Keratinocyte (primary cell): ENCODE data around the gene TMEM229B. TPM values are rescaled to one million over a fixed set of nuclear protein-coding genes. Genes with fewer than 3 reads are reported as not detected.
A peak's percentile ranks its signal among the peaks of the same experiment; 100 is the strongest.

Experiments
- DNase-seq: peaks from one replicate; pipeline ENCODE4 v3.0.0-alpha.2; 2011; ENCODE audit warnings: low read depth, missing footprints, low spot score
- FAIRE-seq: peaks from 2 replicates; lab custom pipeline; 2011; peaks lifted over from hg19 to GRCh38; lab: Jason Lieb, UNC
- H2AFZ ChIP-seq: 2 replicates; pipeline ENCODE4 v1.6.0; 2012; ENCODE audit warnings: low read length, control low read depth, inconsistent platforms; ENCODE audit not compliant: control insufficient read depth
- H3K27ac ChIP-seq: 2 replicates; pipeline ENCODE4 v1.5.1; 2011; ENCODE audit warnings: low read length; ENCODE audit not compliant: control insufficient read depth, insufficient read depth
- H3K27me3 ChIP-seq: 3 replicates; pipeline ENCODE4 v1.6.0; 2011; ENCODE audit warnings: low read length; ENCODE audit not compliant: control insufficient read depth, insufficient read depth; ENCODE audit errors: extremely low read depth
- H3K36me3 ChIP-seq, 2 experiments: 2 replicates in 1 of 2; 3 replicates in 1 of 2; pipeline ENCODE4 v1.5.1; 2011; ENCODE audit warnings: low read length in 2 of 2, mild to moderate bottlenecking in 1 of 2; ENCODE audit not compliant: control insufficient read depth in 2 of 2, insufficient read depth in 2 of 2; ENCODE audit errors: extremely low read depth in 1 of 2
- H3K4me1 ChIP-seq: 3 replicates; pipeline ENCODE4 v1.5.1; 2011; ENCODE audit warnings: low read length; ENCODE audit not compliant: control insufficient read depth, insufficient read depth; ENCODE audit errors: extremely low read depth
- H3K4me2 ChIP-seq: 3 replicates; pipeline ENCODE4 v1.6.0; 2011; ENCODE audit warnings: low read depth, low read length; ENCODE audit not compliant: control insufficient read depth, insufficient read depth; ENCODE audit errors: extremely low read depth
- H3K4me3 ChIP-seq, 3 experiments: fragments of 200-600 bp in 1 of 3; sonication (generic) in 1 of 3; 2 replicates in 2 of 3; 3 replicates in 1 of 3; pipeline ENCODE4 v1.5.1; 2011 to 2016; ENCODE audit warnings: low read length in 3 of 3, mild to moderate bottlenecking in 3 of 3, control low read depth in 2 of 3, inconsistent platforms in 1 of 3, low read depth in 1 of 3, mixed read lengths in 1 of 3, mixed run types in 1 of 3, moderate library complexity in 1 of 3; ENCODE audit not compliant: control insufficient read depth in 2 of 3, insufficient read depth in 2 of 3; ENCODE audit errors: extremely low read depth in 1 of 3
- H3K79me2 ChIP-seq: 2 replicates; pipeline ENCODE4 v1.6.0; 2012; ENCODE audit warnings: low read length; ENCODE audit not compliant: control insufficient read depth, insufficient read depth
- H3K9ac ChIP-seq: 3 replicates; pipeline ENCODE4 v1.6.0; 2011; ENCODE audit warnings: low read length; ENCODE audit not compliant: control insufficient read depth, insufficient read depth; ENCODE audit errors: extremely low read depth
- H3K9me1 ChIP-seq: 3 replicates; pipeline ENCODE4 v1.6.0; 2011; ENCODE audit warnings: low read length; ENCODE audit not compliant: control insufficient read depth, insufficient read depth; ENCODE audit errors: extremely low read depth
- H3K9me3 ChIP-seq: 2 replicates; pipeline ENCODE4 v1.5.1; 2012; ENCODE audit warnings: low read depth, low read length; ENCODE audit not compliant: control insufficient read depth
- H4K20me1 ChIP-seq: 3 replicates; pipeline ENCODE4 v1.6.0; 2011; ENCODE audit warnings: low read length; ENCODE audit not compliant: control insufficient read depth, insufficient read depth; ENCODE audit errors: extremely low read depth
- EZH2 ChIP-seq: IDR thresholded peaks from one replicate; pipeline ENCODE4 v1.6.1; 2012; ENCODE audit warnings: inconsistent platforms, mild to moderate bottlenecking, low read length, moderate library complexity
- dilution Hi-C: fragments of 300-500 bp; cut with MboI; formaldehyde crosslinking; loops from one replicate; pipeline ENCODE4 v1.7.0; 2020; ENCODE audit warnings: low sequenced_read_pairs; ENCODE audit not compliant: extremely low pct_ligation_motif_present
- polyA plus RNA-seq, 5 experiments: library from polyadenylated mRNA; depleted of rRNA in 3 of 5; stranded (reverse) in 3 of 5; stranded (forward) in 1 of 5; unstranded in 1 of 5; fragments of >200 nt; gene quantifications; 1 replicate in 1 of 5; 2 replicates in 3 of 5; 3 replicates in 1 of 5; pipeline versions ENCODE4 v1.2.1 to v1.2.3, GENCODE V29; 2011 to 2012; ENCODE audit warnings: missing spikeins in 2 of 5, low read depth in 1 of 5, low replicate concordance in 1 of 5
- TF ChIP-seq, protein P1 (sequence below), 3 experiments: IDR thresholded peaks in 1 of 3; conservative IDR thresholded peaks in 1 of 3; optimal IDR thresholded peaks in 1 of 3; 2 replicates in 2 of 3; 3 replicates in 1 of 3; pipeline versions ENCODE3 to v1.5.1; 2011; ENCODE audit warnings: low read length in 3 of 3, mild to moderate bottlenecking in 3 of 3, moderate library complexity in 2 of 3, control low read depth in 1 of 3, inconsistent platforms in 1 of 3; ENCODE audit not compliant: insufficient read depth in 2 of 3; ENCODE audit errors: extremely low read depth in 1 of 3

Gene TMEM229B
- polyA plus RNA-seq, 1 donor (not counting 4 experiments of a cell fraction or from before 2014, with no cell fraction given): 1.0 TPM

DNA sequence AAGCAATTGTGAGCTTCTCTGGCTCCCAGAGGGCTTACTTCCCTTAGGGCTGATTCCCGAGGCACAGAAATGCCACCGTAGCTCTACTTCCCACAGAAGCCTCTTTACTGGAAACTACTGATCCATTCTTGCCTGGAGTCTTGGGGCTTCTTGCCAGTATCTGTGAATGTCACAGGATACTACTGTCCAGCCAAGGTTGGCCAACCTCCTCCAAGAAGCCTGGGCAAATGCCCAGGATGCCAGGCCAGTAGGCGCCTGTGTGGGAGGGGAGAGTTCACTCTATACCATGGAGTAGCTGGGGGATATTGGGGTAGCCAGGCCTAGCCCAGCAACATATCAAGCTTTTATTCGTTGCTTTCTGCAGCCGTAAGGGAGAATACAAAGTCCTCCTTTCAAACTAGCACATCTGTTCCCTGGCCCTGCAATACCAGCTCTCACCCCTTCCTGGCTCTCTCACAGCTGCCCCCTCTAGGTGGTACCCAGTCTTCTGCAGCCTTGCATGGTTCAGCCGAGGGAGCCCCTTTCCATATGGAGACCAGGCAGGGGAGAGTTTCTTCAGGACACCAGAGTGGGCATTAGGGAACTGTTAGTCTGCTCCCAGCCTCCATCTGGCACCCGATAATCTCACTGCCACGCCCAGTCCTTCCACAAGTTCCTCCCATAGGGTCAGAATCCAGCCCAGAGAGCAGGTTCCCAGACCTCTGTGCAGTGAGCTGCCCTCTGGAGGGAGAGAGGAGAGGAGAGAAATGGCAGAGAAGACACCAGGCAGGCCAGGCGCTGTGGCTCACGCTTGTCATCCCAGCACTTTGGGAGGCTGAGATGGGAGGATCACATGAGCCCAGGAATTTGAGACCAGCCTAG, 52.3 kb downstream of the TMEM229B start:
- peaks cover 10% of the 10 kb centered on the region for H3K4me1 ChIP-seq
- no peaks in the 10 kb centered on the region for H3K79me2 ChIP-seq
- no peaks in the 10 kb centered on the region for H3K27me3 ChIP-seq
- TF ChIP-seq, protein P1, sequence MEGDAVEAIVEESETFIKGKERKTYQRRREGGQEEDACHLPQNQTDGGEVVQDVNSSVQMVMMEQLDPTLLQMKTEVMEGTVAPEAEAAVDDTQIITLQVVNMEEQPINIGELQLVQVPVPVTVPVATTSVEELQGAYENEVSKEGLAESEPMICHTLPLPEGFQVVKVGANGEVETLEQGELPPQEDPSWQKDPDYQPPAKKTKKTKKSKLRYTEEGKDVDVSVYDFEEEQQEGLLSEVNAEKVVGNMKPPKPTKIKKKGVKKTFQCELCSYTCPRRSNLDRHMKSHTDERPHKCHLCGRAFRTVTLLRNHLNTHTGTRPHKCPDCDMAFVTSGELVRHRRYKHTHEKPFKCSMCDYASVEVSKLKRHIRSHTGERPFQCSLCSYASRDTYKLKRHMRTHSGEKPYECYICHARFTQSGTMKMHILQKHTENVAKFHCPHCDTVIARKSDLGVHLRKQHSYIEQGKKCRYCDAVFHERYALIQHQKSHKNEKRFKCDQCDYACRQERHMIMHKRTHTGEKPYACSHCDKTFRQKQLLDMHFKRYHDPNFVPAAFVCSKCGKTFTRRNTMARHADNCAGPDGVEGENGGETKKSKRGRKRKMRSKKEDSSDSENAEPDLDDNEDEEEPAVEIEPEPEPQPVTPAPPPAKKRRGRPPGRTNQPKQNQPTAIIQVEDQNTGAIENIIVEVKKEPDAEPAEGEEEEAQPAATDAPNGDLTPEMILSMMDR (optimal IDR thresholded peaks at IDR 0.05 in 1 of 3, IDR thresholded peaks at IDR 0.05 in 1 of 3, conservative IDR thresholded peaks at IDR 0.05 in 1 of 3; ENCODE audit: extremely low read depth in 1 of 3, insufficient read depth in 2 of 3, low read length in 3 of 3): no peak
- no peak for TF ChIP-seq EZH2
- no peaks in the 10 kb centered on the region for H4K20me1 ChIP-seq
- H3K27ac ChIP-seq: no peak overlapping the region
- DNase-seq (no peak), FAIRE-seq (no peak)
- no peaks in the 10 kb centered on the region for H3K36me3 ChIP-seq
- H3K4me3 ChIP-seq: no peak overlapping the region
- no peak overlapping the region for H3K4me2 ChIP-seq
- H3K9me3 ChIP-seq: no peaks in the 10 kb centered on the region
- dilution Hi-C loops: no loop called here
- H3K9ac ChIP-seq: no peak overlapping the region
- H3K9me1 ChIP-seq: no peaks in the 10 kb centered on the region
- H2AFZ ChIP-seq: no peak overlapping the region

DNA sequence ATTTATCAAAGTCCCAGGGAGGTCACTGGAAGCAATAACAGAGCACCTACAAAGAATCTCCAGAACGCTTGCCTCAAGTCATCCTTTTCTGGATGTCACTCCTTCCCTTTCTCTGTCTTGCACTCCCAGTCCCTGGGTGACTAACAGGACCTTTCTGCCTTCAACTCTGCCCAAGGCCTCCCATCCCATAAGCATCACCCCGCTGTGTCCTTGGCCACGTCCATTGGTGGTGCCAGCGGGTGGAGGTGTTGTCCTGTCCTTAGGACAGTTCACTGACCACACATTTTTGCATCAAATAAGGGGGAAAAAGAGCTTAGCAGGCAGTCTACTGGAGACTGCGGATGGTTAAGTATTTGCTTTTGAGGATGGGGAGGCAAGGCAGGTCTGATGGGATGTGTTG, 52.9 kb downstream of the TMEM229B start:
- TF ChIP-seq, protein P1 (optimal IDR thresholded peaks at IDR 0.05 in 1 of 3, IDR thresholded peaks at IDR 0.05 in 1 of 3, conservative IDR thresholded peaks at IDR 0.05 in 1 of 3; ENCODE audit: extremely low read depth in 1 of 3, insufficient read depth in 2 of 3, low read length in 3 of 3): peak in 1 of 3 experiments; percentile 7
- TF ChIP-seq EZH2: no peak
- Histone ChIP-seq H3K4me2 (no peak overlapping the region), H3K27me3 (no peaks in the 10 kb centered on the region), H3K36me3 (no peaks in the 10 kb centered on the region), H2AFZ (no peak overlapping the region), H3K4me1 (peaks cover 4% of the 10 kb centered on the region), H4K20me1 (no peaks in the 10 kb centered on the region), H3K27ac (no peak overlapping the region), H3K9me1 (no peaks in the 10 kb centered on the region), H3K9ac (no peak overlapping the region), H3K4me3 (no peak overlapping the region), H3K9me3 (no peaks in the 10 kb centered on the region), H3K79me2 (no peaks in the 10 kb centered on the region)
- DNase-seq: no peak
- FAIRE-seq: no peak
- dilution Hi-C loops: no loop called here
